GM18526 (cell line): ENCODE measurements around the gene SERPINE3.

ENCODE experiments used
- POLR2A ChIP-seq: IDR thresholded peaks from 3 replicates; pipeline ENCODE4 v1.6.1; 2011; ENCODE audit not compliant: insufficient read length; ENCODE audit errors: extremely low read depth

Gene SERPINE3

GRCh38 chr13:51339354-51339753, at the start of gene SERPINE3:
Gene SERPINE3, plus strand, starts transcription at chr13:51339691. Its CDS starts 1,401 bp downstream, at chr13:51341092.
- TF ChIP-seq POLR2A = no peak

- no peak for TF ChIP-seq POLR2A
Observed at GRCh38 chr13:51291341-51291740, 48.1 kb upstream of the SERPINE3 start.

- no peak for TF ChIP-seq POLR2A
Observed at GRCh38 chr13:51292000-51292565, 47.4 kb upstream of the SERPINE3 start.

- TF ChIP-seq POLR2A = no peak
Observed at GRCh38 chr13:51297556-51297955, 41.9 kb upstream of the SERPINE3 start.

- TF ChIP-seq POLR2A = no peak
Observed at GRCh38 chr13:51298812-51299211, 40.7 kb upstream of the SERPINE3 start.

- no peak for TF ChIP-seq POLR2A
Observed at GRCh38 chr13:51303063-51303552, 36.4 kb upstream of the SERPINE3 start.

GRCh38 chr13:51303882-51304281, 35.6 kb upstream of the SERPINE3 start:
- no peak for TF ChIP-seq POLR2A

GRCh38 chr13:51305271-51305967, 34.1 kb upstream of the SERPINE3 start:
- TF ChIP-seq POLR2A = no peak

GRCh38 chr13:51308781-51309180, 30.7 kb upstream of the SERPINE3 start:
- no peak for TF ChIP-seq POLR2A

GRCh38 chr13:51311231-51311630, 28.3 kb upstream of the SERPINE3 start:
- TF ChIP-seq POLR2A = no peak

- TF ChIP-seq POLR2A = no peak
Observed at GRCh38 chr13:51311957-51312520, 27.5 kb upstream of the SERPINE3 start.

- no peak for TF ChIP-seq POLR2A
Observed at GRCh38 chr13:51313619-51314018, 25.9 kb upstream of the SERPINE3 start.

- TF ChIP-seq POLR2A = no peak
Observed at GRCh38 chr13:51317262-51317661, 22.2 kb upstream of the SERPINE3 start.

- TF ChIP-seq POLR2A = no peak
Observed at GRCh38 chr13:51318015-51318414, 21.5 kb upstream of the SERPINE3 start.

- no peak for TF ChIP-seq POLR2A
Observed at GRCh38 chr13:51318876-51319275, 20.6 kb upstream of the SERPINE3 start.

GRCh38 chr13:51321836-51322235, 17.7 kb upstream of the SERPINE3 start:
- no peak for TF ChIP-seq POLR2A
